HG02970 (cell line): ENCODE measurements around the gene CD81.

Experiments
- ATAC-seq: cut with Tn5 transposase; IDR thresholded peaks from one replicate; pipeline ENCODE4 v1.9.1; 2021; ENCODE audit warnings: mild to moderate bottlenecking, moderate library complexity, moderate number of reproducible peaks; ENCODE audit not compliant: unreplicated experiment, low FRiP score

The CD81 gene

DNA sequence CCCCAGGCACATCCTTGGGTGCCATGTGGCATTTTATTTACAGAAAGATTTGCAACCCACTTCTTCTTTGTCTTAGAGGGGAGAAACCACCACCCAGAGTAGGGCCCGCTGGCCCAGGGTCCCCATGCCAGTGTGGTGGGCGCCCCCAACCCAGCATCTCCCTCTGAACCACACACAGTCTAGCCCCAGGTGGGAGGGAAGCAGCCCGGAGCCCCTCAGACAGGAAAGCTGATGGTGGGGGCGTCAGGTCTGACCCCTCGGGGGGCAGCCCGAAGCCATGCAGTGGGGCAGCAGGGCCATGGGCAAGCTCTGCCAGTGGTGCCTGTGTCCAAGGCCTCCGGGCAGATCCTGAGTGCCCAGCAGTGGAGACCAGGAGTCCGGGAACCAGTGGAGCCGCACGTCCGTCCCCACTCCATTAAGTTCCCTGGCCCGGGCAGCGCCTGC is 55.5 kb downstream of the CD81 start:
- ATAC-seq = no peak

DNA sequence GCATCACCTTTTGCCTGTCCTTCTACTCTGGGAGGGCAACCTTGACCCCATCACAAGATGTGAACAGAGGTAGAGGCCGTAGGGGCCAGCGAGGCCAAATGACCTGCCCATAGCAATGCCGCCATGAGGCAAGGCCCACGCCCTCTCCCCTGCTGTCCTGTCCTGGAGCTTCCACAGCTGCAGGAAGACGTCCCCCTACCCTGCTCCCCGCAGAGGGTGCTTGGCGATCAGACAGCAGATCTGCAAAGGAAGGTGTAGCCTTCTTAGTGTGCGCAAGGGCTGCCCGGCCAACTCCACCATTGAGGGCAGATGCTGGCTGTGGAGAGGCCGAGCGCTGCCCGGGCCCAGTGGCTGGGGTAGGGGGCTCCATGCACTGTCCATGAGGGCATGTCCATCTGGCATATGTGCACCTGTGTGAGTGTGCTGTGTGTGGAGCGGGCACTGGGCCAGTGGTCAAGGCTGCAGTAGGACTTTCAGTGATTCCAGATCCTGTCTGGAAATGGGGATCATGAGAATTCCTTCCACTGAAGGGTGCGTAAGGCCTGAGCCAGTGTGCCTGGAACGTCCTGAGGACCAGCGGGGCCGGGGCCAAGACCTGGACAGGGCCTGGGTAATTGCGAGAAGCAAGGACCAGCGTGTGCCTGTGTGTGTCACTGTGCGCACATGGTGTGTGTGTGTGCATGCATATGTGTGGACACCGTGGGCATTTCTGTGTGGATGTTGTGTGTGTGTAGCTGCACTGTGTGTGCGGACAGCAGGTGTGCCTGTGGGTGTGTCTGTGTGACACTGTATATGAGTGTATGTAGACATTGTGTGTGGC is 56.2 kb downstream of the CD81 start:
- ATAC-seq = no peak

DNA sequence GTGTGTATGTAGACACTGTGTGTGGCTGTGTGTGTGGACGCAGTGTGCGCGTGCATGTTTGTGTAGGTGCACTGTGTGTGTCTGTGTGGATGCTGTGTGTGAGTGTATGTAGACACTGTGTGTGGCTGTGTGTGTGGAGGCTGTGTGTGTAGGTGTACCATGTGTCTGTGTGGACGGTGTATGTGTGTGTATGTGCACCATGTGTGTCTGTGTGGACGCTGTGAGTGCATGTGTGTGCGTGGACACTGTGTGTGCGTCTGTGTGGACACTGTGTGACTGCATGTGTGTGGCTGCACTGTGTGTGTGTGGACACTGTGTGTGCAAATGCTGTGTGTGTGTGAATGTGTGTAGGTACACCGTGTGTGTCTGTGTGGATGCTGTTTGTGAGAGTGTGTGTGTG is 56.9 kb downstream of the CD81 start:
- ATAC-seq = no peak

DNA sequence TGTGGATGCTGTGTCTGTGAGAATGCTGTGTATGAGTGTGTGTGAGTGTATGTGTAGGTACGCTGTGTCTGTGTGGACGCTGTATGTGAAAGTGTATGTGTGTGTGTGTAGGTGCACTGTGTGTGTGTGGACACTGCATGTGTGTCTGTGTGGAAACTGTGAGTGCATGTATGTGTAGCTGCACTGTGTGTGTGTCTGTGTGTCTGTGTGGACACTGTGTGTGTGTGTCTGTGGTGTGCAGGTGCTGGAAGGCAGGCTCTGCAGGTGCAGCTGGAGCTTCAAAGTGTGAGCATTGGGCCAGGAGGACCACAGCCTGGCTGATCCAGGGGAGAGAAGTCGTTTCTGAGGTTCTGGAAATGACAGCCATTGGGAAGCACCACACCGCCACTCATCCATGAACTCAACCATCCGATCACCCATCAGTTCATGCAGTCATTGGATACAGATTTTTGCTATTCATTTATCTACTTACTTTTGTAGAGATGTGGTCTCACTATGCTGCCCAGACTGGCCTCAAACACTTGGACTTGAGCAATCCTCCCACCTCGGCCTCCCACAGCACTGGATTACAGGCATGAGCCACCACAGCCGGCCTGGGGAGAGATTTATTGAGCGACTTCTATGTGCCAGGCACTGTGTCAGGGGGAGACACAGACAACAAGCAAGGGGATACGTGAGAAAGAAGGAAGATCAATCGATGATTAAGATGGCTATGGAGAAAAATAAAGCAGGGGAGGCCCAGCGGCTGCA is 57.6 kb downstream of the CD81 start:
- ATAC-seq = no peak

DNA sequence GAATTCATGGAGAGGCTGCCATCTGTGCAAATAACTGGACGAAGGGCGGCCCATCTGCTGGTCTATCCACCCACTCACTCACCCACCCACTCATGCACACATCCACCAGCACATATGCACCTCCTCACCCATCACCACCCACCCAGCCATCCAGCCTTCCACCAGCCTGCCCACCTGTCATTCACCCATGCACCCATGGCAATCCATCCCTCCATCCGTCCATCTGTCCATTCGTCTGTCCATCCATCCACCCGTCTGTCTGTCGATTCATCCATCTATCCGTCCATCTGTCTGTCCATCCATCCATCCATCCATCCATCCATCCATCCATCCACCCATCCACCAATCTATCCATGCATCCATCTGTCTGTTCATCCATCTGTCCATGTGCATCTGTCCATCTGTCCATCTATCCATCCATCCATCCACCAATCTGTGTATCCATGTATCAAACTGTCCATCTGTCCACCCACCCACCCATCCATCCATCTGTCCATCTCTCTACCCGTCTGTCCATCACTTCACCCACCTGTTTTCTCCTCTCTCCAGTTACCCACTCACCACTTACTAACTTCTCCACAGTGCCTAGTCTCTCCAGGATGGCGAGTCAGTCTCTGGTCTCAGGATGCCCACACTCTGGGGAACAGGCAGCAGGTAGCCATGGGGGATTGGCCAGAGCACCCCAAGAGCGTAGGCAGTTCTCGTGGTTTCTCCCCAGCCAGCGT is 58.3 kb downstream of the CD81 start:
- no peak for ATAC-seq

DNA sequence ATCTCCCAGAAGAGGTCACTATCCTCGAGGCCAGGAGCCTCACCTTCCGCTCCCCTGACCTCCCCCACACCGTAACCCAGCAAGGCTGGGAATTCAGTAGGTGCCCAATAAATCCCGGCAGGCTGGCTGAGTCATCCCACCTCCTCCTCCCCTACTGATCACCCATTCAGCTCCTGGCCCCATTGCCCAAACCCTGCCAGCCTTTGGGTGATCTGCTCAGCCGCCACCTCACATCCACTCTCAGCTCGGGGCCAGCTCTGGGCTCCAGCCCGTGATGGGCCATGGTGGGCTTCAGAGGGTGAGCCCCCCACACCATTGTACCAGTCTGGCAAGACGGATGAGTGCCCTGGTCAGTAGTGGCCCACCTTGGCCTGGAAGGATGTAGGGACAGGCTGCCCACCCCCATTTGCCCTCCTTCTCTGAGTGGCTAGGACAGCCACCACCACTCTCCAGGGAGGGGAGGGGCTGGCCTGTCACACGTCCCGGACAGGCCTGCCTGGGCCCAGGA is 59.0 kb downstream of the CD81 start:
- ATAC-seq = no peak

DNA sequence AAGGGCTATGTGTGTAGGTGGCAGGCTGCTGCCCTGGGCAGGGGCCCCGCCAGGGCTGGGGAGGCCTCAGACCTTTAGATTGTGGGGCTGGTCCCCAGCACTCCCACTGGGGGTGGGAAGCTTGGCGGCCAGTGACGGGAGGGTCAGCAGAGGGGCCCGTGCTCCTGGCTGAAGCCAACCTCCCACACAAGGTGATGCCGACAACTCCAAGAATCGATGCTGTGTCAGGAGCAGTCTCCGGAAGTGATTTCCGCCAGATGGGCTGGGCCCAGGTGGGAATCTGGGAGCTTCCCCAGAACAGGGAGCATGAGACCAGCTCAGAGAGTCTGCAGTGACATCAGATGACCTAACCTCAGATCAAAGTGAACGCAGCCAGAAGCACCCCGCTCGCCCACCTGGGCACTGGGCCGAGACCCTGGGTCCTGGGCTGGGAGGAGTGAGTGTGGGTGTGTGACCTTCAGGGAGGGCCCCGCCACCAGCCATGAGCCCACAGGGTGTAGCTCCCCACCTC is 59.5 kb downstream of the CD81 start:
- ATAC-seq = no peak

DNA sequence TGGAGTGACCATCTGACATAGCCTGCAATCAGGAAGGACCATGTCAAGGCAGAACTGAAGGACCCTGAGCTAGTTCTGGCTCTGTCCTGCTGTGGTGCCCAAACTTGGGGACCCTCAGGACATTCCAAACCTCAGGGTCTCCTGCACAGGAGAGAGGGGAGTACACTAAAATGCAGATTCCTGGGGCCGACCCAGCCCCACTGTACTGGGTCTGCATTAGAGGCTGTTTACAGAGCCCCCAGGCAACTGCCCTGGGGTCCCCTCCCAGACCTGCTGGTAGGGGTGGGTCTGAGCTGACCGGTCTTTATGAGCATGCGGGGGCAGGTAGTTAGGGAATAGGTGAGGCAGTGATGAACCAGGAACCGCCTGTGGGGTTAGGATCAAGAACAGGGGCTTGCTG is 60.4 kb downstream of the CD81 start:
- ATAC-seq = no peak

DNA sequence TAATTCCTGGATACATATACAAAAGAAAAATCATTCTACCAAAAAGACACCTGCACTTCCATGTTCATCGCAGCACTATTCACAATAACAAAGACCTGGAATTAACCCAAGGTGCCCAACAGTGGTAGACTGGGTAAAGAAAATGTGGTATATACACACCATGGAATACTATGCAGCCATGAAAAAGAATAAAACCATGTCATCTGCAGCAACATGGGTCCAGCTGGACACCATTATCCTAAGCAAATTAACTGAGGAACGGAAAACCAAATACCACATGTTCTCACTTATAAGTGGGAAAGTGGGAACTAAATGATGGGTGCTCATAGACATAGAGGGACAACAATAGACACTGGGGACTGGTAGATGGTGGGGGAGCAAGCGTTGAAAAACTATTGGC is 62.7 kb downstream of the CD81 start:
- ATAC-seq = no peak

DNA sequence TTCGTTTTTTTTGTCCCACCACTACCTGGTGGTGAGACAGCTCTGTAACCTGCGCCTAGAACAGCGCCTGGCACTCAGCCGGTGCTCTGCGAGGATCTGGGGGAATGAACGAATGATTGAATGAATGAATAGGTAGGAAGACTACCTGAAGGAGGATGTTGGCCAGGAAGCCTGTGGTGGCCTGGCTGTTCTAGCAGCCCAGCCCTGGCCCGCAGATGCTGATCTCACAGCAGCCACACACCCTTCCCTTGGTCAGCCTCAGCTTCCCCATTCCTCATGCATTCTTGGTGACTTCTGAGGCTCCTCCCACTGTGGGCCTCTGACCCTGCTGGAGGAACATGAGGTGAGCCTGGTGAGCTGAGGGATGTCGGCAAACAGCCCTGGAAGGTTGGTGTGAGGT is 63.5 kb downstream of the CD81 start:
- no peak for ATAC-seq

DNA sequence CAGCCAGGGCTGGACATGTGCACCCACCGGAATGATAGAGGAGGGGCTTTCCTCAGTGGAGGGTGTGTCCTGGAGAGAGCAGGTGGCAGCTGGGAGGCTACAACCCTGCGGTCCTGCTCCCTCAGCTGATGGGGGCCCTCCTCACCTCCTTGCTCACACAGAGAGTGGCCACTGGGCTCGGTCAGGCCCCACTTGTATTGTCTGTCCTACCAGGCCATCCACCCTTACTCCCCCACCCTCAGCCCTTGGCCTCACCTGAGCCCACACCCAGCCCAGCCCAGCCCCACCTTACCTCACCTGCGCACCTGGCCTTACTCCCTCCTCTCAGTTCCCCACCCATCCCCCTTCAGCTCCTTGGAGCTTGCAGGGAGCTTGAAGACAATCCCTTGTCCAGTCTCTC is 64.1 kb downstream of the CD81 start:
- no peak for ATAC-seq

DNA sequence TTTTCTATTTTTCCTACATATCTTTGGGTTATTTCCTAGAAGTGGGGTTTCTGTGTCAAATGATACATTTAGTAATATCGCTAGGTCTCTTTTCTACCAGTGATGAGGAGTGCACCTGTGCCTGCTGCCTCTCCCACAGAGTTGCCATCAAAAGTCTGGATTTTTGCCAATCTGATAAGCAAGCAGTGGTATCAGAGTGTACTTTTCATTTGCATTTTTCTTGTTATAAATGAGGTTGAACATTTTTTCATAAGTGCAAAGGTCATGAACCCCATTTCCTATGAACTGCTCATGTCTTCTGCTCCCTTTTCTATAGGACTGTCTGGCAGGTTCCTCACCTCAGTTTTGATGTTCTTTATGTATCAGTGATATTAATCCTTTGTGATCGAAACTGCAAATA is 65.5 kb downstream of the CD81 start:
- ATAC-seq = no peak

DNA sequence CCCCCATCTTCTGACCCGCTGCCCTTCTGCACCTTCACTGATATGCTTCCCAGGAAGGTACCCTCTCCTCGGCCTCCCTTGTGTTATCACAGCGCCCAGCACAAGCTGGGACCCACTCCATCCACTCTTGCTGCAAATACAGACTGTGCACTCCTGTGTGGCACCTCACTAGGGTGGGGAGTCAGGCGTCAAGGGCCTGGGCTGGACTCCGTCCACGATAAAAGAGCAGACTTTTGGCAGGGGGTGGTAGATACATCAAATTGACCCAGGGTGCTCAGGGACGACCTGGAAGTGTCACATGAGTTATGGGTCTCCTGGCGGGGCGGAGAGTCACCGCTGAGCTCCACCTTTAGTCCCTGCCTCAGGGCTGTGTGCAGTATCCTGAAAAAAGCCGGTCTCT is 66.3 kb downstream of the CD81 start:
- no peak for ATAC-seq

DNA sequence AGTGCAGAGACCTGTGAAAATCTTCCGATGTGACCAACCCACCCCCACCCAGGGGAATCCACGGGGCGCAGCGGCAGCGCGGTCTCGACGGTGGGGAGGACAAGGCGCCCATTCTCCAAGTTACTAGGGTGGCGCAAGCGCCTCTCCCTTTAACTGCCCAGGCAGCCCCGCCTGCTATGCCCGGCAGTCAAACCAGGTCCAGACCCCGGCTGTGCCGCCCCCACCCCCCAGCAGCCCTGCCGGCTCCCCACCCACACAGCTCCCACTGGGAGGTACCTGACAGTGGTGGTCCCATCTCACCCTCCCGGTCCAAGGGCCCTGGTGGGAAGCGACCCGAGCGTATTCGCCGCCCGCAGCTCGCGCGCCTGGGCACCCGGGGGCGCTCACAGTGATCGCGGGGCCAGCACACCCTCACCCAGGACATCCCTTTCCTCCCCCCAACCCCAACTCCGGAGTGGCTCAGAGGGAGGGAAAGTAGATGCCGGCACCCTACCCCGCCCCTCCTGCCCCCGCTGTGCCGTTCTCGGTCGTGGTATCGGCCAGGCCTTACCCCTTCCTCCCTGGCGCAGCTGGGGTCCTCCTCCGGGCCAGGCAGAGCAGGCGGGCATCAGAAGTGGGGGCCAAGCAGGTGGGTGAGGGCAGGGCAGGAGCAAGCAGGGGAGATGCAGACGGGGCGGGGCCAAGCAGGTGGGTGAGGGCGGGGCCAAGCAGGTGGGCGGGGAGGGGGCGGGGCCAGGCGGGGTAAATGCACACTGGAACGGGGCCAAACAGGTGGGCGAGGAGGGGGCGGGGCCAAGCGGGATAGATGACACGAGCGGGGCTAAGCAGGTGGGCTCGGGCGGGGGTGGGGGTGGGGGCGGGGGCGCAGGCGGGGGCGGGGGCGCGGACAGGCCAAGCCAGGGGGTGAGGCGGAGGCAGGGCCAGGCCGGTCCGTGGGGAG is 67.0 kb downstream of the CD81 start, which contains the start of gene TRPM5:
Gene TRPM5 (minus strand): TSS at position 634 of the 940 bp plus-strand sequence. CDS start 21,478 bp downstream, outside the sequence.
- ATAC-seq = no peak

DNA sequence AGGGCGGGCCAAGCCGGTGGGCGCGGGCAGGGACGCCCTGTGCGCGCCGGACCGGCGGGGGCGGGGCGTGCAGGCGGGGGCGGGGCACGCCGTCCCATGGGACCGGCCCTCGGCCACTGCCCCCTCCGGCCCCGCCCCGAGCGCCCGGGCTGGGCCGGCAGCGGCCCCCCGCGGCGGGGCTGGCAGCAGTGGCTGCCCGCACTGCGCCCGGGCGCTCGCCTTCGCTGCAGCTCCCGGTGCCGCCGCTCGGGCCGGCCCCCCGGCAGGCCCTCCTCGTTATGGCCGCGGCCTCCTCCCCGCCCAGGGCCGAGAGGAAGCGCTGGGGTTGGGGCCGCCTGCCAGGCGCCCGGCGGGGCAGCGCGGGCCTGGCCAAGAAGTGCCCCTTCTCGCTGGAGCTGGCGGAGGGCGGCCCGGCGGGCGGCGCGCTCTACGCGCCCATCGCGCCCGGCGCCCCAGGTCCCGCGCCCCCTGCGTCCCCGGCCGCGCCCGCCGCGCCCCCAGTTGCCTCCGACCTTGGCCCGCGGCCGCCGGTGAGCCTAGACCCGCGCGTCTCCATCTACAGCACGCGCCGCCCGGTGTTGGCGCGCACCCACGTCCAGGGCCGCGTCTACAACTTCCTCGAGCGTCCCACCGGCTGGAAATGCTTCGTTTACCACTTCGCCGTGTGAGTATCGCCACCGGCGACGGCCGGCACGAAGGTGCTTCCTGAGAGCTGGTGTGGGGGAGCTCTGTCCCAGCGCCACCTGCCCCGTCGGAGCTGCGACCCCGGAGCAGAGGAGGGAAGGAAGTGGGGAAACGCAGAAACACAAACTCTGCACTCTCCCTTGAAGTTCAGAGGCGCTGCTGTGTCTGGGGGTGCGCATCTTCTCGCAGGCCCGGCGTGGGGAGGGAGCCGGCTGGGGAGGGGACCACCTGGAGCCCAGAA is 68.0 kb downstream of the CD81 start, which contains the start of gene KCNQ1:
Gene KCNQ1 (plus strand): TSS at position 188 of the 925 bp plus-strand sequence. CDS start 91 bp downstream, at position 279.
- no peak for ATAC-seq

DNA sequence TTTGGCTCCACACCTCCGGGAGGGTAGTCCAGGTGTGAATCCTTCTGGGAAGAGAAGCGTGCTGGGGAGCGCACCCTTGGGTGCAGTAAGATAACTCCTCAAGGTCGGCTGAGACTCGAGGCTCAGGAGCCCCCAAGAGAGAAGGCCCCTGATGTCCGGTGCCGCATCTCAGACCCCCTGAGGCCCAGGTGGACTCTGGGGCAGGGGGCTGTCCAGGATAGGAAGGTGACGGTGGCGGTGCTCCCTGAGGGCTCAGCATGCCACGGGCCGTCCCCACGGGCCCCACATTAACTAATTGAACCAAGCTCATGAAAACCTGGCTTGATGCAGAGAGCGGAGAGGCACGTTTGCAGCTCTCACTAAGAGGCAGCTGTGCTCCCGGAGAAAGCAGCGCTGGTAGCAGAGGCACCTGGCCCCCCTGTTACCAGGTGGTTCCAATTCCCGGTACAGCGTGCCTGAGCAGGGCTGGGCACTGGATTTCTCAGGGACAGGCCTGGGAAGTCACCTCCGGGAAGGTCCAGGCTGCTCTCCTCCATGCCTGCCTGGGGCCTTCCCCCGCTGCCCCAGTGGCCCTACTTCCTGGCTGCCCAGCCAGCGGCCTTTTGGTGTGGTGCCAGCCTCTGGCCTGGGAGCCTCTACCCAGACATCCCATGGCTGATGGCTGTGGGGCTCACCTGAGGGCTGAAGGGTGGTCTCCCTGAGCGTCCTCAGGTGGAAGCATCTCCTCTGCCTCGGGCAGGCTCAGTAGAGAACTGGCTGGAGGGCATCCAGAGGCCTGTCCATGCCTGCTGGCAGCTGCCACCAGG is 68.8 kb downstream of the CD81 start:
- no peak for ATAC-seq

DNA sequence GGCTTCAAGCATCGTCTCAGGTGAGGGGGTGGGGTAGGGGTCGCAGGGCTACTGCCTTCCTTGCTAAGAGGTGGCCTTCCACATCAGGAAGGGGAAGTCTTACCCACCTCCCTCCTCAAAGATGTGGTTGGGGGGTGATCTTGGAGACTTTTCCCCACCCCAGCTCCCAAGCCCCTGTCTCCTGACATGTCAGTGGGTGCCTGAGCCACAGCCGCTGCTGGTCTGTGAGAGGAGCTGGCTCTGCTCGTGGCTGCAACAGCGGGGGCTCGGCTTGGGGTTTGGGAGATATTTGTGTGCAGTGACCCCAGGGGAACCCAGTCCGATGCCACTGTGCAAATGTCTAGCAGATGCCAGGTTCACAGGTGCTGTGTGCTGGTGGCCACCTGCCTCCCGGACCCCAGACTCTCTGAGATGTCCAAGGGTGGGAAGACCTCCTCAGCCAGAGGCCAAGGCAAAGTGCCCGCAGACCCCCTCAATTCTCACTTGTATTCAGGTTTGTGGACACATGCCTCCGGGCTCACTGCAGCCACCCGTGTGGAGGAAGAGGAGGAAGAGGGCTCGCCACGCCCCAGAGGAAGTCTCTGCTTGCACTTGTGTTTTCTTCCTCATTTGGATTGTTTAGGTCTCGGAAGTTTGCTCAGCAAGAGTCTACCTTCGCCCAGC is 69.6 kb downstream of the CD81 start:
- ATAC-seq = no peak
